Endothelial cell (in vitro differentiated cells): ENCODE measurements around the gene RNF208. TPM values are rescaled to one million over a fixed set of nuclear protein-coding genes. Genes with fewer than 3 reads are reported as not detected.

Experiments
- DNase-seq: peaks from one replicate; pipeline ENCODE4 v3.0.0; 2021; ENCODE audit warnings: low spot score
- H3K27ac Mint-ChIP-seq: one replicate; pipeline ENCODE4 v1.8.0; 2021; ENCODE audit warnings: mixed read lengths, inconsistent platforms; ENCODE audit not compliant: unreplicated experiment
- H3K27me3 Mint-ChIP-seq: one replicate; pipeline ENCODE4 v1.8.0; 2021; ENCODE audit warnings: mild to moderate bottlenecking, moderate library complexity, mixed read lengths, inconsistent platforms; ENCODE audit not compliant: unreplicated experiment
- H3K36me3 Mint-ChIP-seq: one replicate; pipeline ENCODE4 v1.8.0; 2021; ENCODE audit warnings: mild to moderate bottlenecking, low read depth, mixed read lengths, inconsistent platforms; ENCODE audit not compliant: unreplicated experiment
- H3K4me1 Mint-ChIP-seq: one replicate; pipeline ENCODE4 v1.8.0; 2021; ENCODE audit warnings: mild to moderate bottlenecking, mixed read lengths, inconsistent platforms; ENCODE audit not compliant: unreplicated experiment
- H3K4me3 Mint-ChIP-seq: one replicate; pipeline ENCODE4 v1.8.0; 2021; ENCODE audit warnings: mild to moderate bottlenecking, mixed read lengths, inconsistent platforms; ENCODE audit not compliant: unreplicated experiment
- H3K9me3 Mint-ChIP-seq: one replicate; pipeline ENCODE4 v1.8.0; 2021; ENCODE audit warnings: mixed read lengths, inconsistent platforms; ENCODE audit not compliant: unreplicated experiment
- CTCF ChIP-seq: fragments of 200-600 bp; sonication (generic); IDR thresholded peaks from one replicate; pipeline ENCODE4 v1.5.0; 2021; ENCODE audit warnings: antibody characterized with exemption; ENCODE audit not compliant: unreplicated experiment
- total RNA-seq: library from RNA; stranded (reverse); fragmentation: NEBNext Ultra II Directional; extraction: Animal tissue kit (Norgen Biotek cat#: 25700); gene quantifications from one replicate; pipeline ENCODE4 v1.2.1, GENCODE V29; 2021; ENCODE audit not compliant: unreplicated experiment

Gene RNF208
- total RNA-seq, 1 donor from 2014 or later: 1.1 TPM

- Mint-ChIP-seq H3K9me3 (no peaks in the 10 kb centered on the region), H3K27ac (no peak overlapping the region), H3K36me3 (no peaks in the 10 kb centered on the region), H3K27me3 (peaks cover 7% of the 10 kb centered on the region), H3K4me1 (no peaks in the 10 kb centered on the region), H3K4me3 (no peak overlapping the region)
- no peak for TF ChIP-seq CTCF
- DNase-seq: no peak
Observed at GRCh38 chr9:137195525-137196220, 26.4 kb downstream of the RNF208 start.

- no peaks in the 10 kb centered on the region for H3K4me1 Mint-ChIP-seq
- no peak for DNase-seq
- no peak overlapping the region for H3K4me3 Mint-ChIP-seq
- H3K27me3 Mint-ChIP-seq: peaks cover 9% of the 10 kb centered on the region
- no peak for TF ChIP-seq CTCF
- H3K9me3 Mint-ChIP-seq: no peaks in the 10 kb centered on the region
- no peaks in the 10 kb centered on the region for H3K36me3 Mint-ChIP-seq
- no peak overlapping the region for H3K27ac Mint-ChIP-seq
Observed at GRCh38 chr9:137194909-137195308, 27.1 kb downstream of the RNF208 start.

GRCh38 chr9:137194388-137194787, 27.7 kb downstream of the RNF208 start:
- Mint-ChIP-seq H3K4me3 (no peak overlapping the region), H3K4me1 (peaks cover 3% of the 10 kb centered on the region), H3K9me3 (no peaks in the 10 kb centered on the region), H3K27me3 (peaks cover 12% of the 10 kb centered on the region), H3K27ac (no peak overlapping the region), H3K36me3 (no peaks in the 10 kb centered on the region)
- no peak for DNase-seq
- no peak for TF ChIP-seq CTCF

GRCh38 chr9:137193771-137194170, 28.3 kb downstream of the RNF208 start:
- Mint-ChIP-seq H3K36me3 (no peaks in the 10 kb centered on the region), H3K4me3 (no peak overlapping the region), H3K4me1 (peaks cover 4% of the 10 kb centered on the region), H3K27ac (no peak overlapping the region), H3K27me3 (peaks cover 13% of the 10 kb centered on the region), H3K9me3 (no peaks in the 10 kb centered on the region)
- TF ChIP-seq CTCF: no peak
- DNase-seq: no peak

- H3K27me3 Mint-ChIP-seq: peaks cover 10% of the 10 kb centered on the region
- no peak overlapping the region for H3K4me3 Mint-ChIP-seq
- TF ChIP-seq CTCF: no peak
- H3K4me1 Mint-ChIP-seq: peaks cover 7% of the 10 kb centered on the region
- no peak for DNase-seq
- H3K27ac Mint-ChIP-seq: no peak overlapping the region
- no peaks in the 10 kb centered on the region for H3K36me3 Mint-ChIP-seq
- H3K9me3 Mint-ChIP-seq: no peaks in the 10 kb centered on the region
Observed at GRCh38 chr9:137192859-137193258, 29.2 kb downstream of the RNF208 start.
